ENCODE measurements around the gene FOXJ3.

The FOXJ3 gene

DNA sequence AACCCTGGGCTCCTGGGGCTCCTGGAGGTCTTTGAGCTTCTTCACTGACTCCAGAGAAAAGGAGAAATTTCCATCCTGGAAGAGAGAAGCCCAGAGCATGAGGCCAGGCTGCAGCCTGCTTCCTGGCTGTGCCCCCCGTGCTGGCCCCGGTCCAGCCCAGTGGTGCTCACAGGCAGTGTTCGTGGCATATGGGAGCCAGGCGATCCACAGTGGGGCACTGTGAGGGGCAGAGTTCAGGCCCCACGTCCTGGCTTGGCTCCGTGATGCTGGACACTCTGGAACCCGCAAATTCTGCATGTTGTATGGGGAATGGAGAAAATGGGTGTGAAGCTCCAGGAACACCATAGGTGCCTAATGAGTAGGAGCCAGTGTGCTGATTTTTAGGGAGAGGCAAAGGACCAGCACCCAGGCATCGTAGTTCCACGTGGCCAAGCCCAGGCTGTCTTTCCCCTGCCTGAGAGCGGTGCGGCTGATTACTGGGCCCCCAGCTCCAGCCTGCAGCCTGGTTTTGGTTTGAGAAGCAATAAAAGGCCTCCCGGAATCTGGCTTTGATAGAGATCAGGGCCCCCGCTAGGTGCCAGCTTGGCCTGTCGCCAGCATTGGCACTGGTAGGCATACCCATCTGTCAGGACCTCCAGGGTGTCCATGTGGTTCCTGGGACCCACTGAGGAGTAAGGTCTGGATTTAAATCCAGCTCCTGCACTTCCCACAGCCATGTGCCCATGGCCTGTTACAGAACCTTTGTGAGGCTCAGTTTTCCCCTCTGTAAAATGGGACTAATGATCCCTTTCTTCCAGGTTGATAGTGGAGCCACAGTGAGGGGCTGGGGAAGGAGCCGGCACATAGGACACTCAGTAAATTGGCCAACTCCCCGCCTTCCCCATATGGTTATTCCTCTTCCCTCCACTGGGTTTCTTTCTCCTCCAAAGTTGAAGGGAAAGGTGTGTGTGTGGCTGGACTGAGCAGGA lies 171.2 kb downstream of the FOXJ3 start:
- ChIA-PET CTCF (interaction anchor here (0.8 to 4.3 kb wide), 3 partner anchors 10 to 17 kb away, joined by 3 to 31 read pairs (median 7); no protein-coding TSS in a partner anchor), POLR2A (no interaction called here)
- no peak for DNase-seq (ENCODE audit: extremely low spot score)
- TF ChIP-seq CTCF (IDR thresholded peaks at IDR 0.05; ENCODE audit: control extremely low read depth, extremely low read depth, low read depth, missing control alignments), result no peak

DNA sequence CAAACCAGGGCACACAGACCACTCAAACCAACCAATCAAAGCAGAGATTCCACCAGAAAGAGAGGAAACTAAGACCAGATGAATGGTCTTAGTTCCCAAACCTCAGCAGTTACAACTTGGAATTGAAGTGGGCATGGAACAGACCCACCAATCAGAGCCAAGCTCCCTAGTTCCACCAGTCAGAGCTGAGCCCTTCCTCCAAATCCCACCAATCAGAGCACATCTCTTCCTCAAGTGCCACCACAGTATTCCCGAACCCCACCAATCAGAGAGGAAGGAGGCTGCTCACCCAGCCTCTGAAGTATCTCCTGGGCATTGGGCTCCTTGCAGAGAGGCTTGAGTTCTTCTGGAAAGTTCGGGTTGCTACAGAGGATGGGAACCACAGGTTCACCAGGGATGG lies 171.9 kb downstream of the FOXJ3 start:
- CTCF ChIA-PET, result interaction anchor here (2.4 to 4.3 kb wide), 2 partner anchors 10 to 12 kb away, joined by 7 to 31 read pairs; no protein-coding TSS in a partner anchor

DNA sequence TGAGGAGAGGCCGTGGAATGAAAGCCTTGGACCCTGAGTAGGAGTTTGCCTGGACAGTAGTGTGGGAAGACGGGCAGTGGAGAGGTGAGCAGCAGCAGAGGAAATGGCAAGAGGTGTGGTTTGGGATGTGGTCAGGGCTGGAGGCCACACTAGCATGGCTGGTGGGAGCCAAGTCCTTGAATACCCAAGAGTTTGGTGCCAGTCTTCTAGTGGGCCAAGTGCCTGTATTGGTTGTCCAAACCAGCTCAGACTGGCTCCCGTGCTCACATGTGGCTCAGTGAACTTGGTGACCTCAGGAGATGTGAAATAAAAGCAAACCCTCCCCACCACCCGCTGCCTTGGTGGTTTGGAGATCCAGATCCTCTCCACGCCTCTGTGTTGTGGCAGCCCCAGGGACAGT lies 172.9 kb downstream of the FOXJ3 start:
- POLR2A ChIA-PET, result no interaction called here
- TF ChIP-seq CTCF (IDR thresholded peaks at IDR 0.05; ENCODE audit: control extremely low read depth, extremely low read depth, low read depth, missing control alignments), result no peak
- CTCF ChIA-PET, result interaction anchor here (2.4 to 4.3 kb wide), 2 partner anchors 11 to 13 kb away, joined by 7 to 31 read pairs; no protein-coding TSS in a partner anchor
- DNase-seq (ENCODE audit: extremely low spot score), result no peak

More for the DNA sequence above, 171.9 kb downstream of the FOXJ3 start:
- no peak for TF ChIP-seq CTCF (IDR thresholded peaks at IDR 0.05; ENCODE audit: control extremely low read depth, extremely low read depth, low read depth, missing control alignments)
- POLR2A ChIA-PET, result no interaction called here
- DNase-seq (ENCODE audit: extremely low spot score), result no peak

GRCh38 chr1:42158189-42158588 lies 176.8 kb downstream of the FOXJ3 start:
- ChIA-PET CTCF (interaction anchor here (1.0 to 9.9 kb wide), 4 partner anchors 12 to 642 kb away, joined by 3 to 60 read pairs (median 9); no protein-coding TSS in a partner anchor), POLR2A (no interaction called here)
- no peak for DNase-seq (ENCODE audit: extremely low spot score)
- TF ChIP-seq CTCF (IDR thresholded peaks at IDR 0.05; ENCODE audit: control extremely low read depth, extremely low read depth, low read depth, missing control alignments), result no peak

DNA sequence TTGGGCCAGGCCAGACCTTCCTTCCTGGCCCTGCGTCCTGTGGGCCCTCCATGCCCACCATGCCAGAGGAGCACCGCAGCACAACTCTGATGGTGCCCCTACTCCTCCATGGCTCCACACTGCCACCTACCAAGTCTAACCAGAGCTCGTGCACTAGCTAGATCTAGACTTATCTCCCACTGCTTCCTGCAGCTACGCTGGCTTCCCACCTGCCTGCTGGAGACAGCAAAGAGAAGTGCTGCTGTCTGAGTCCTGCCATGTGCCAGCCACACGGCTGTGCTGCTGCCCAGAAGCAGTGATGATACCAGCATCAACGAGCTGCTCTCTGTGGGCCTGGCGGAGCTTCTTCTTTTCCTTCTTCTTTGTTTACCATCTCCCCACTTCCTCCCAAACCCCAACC lies 177.4 kb downstream of the FOXJ3 start:
- POLR2A ChIA-PET, result no interaction called here
- DNase-seq (ENCODE audit: extremely low spot score), result no peak
- no peak for TF ChIP-seq CTCF (IDR thresholded peaks at IDR 0.05; ENCODE audit: control extremely low read depth, extremely low read depth, low read depth, missing control alignments)
- CTCF ChIA-PET, result interaction anchor here (1.0 to 9.9 kb wide), 3 partner anchors 12 to 642 kb away, joined by 3 to 60 read pairs (median 3); no protein-coding TSS in a partner anchor

- no peak for DNase-seq (ENCODE audit: extremely low spot score)
- POLR2A ChIA-PET, result no interaction called here
- no peak for TF ChIP-seq CTCF (IDR thresholded peaks at IDR 0.05; ENCODE audit: control extremely low read depth, extremely low read depth, low read depth, missing control alignments)
- CTCF ChIA-PET, result interaction anchor here (1.6 to 9.9 kb wide), 2 partner anchors 8 to 18 kb away, joined by 4 to 60 read pairs; no protein-coding TSS in a partner anchor
Measured at GRCh38 chr1:42155362-42155761, 179.7 kb downstream of the FOXJ3 start.

Data from GM10248 (cell line).